NCI-H1930 (cell line): ENCODE measurements around the gene PRR18.

Source experiments
- DNase-seq, 2 experiments: peaks; one replicate each; lab custom pipeline; 2025; lab: John Stamatoyannopoulos, UW

PRR18 gene

GRCh38 chr6:166305562-166306117 is 2.6 kb downstream of the PRR18 start:
- DNase-seq = no peak

GRCh38 chr6:166304106-166304505 is 4.1 kb downstream of the PRR18 start:
- DNase-seq = no peak

- no peak for DNase-seq
These were observed 6.3 kb downstream of the PRR18 start for GRCh38 chr6:166301611-166302529.

GRCh38 chr6:166300357-166300987 is 7.7 kb downstream of the PRR18 start:
- no peak for DNase-seq

- DNase-seq = no peak
These were observed 10.6 kb downstream of the PRR18 start for GRCh38 chr6:166297606-166298005.

GRCh38 chr6:166296035-166296883 is 11.9 kb downstream of the PRR18 start:
- DNase-seq = no peak

- DNase-seq = no peak
These were observed 14.2 kb downstream of the PRR18 start for GRCh38 chr6:166293731-166294584.

- DNase-seq = no peak
These were observed 18.8 kb downstream of the PRR18 start for GRCh38 chr6:166289207-166290060.

GRCh38 chr6:166286839-166287271 is 21.3 kb downstream of the PRR18 start:
- no peak for DNase-seq

- DNase-seq = no peak
These were observed 23.0 kb downstream of the PRR18 start for GRCh38 chr6:166285233-166285632.

- no peak for DNase-seq
These were observed 23.6 kb downstream of the PRR18 start for GRCh38 chr6:166284640-166285039.

GRCh38 chr6:166282394-166283032 is 25.7 kb downstream of the PRR18 start:
- no peak for DNase-seq

GRCh38 chr6:166281104-166281503 is 27.1 kb downstream of the PRR18 start:
- DNase-seq = no peak

GRCh38 chr6:166279393-166279679 is 28.9 kb downstream of the PRR18 start:
- DNase-seq = no peak

- no peak for DNase-seq
These were observed 29.4 kb downstream of the PRR18 start for GRCh38 chr6:166278579-166279392.

GRCh38 chr6:166277892-166278578 is 30.2 kb downstream of the PRR18 start:
- no peak for DNase-seq

GRCh38 chr6:166277018-166277417 is 31.2 kb downstream of the PRR18 start:
- no peak for DNase-seq

GRCh38 chr6:166275714-166276166 is 32.5 kb downstream of the PRR18 start:
- DNase-seq = peak in 1 of 2 experiments; percentile 10
